HepG2 (cell line): ENCODE measurements around the gene ITGAE. TPM values are rescaled to one million over a fixed set of nuclear protein-coding genes. Genes with fewer than 3 reads are reported as not detected.

ENCODE experiments used
- DZIP1 ChIP-seq: sonication (generic); formaldehyde crosslinking; IDR thresholded peaks from 2 replicates; pipeline ENCODE4 v1.5.0; 2020; ENCODE audit warnings: mild to moderate bottlenecking, missing genetic modification reagents
- FLYWCH1 ChIP-seq: sonication (generic); formaldehyde crosslinking; IDR thresholded peaks from 2 replicates; pipeline ENCODE4 v1.8.1; 2023; ENCODE audit warnings: mild to moderate bottlenecking, missing genetic modification reagents
- FOSL2 ChIP-seq: sonication (generic); formaldehyde crosslinking; IDR thresholded peaks from 2 replicates; pipeline ENCODE4 v1.4.0; 2020; ENCODE audit warnings: missing genetic modification reagents
- FOXM1 ChIP-seq: sonication (generic); formaldehyde crosslinking; IDR thresholded peaks from 2 replicates; pipeline ENCODE4 v1.5.0; 2020; ENCODE audit warnings: missing genetic modification reagents
- HNRNPH1 ChIP-seq: fragments of 200-400 bp; formaldehyde crosslinking; optimal IDR thresholded peaks from 2 replicates; pipeline ENCODE3; 2017; ENCODE audit warnings: mild to moderate bottlenecking, low read depth, low read length
- NFRKB ChIP-seq: fragments of 450-650 bp; IDR thresholded peaks from 2 replicates; pipeline ENCODE4 v1.6.1; 2017
- PHF8 ChIP-seq: sonication (generic); formaldehyde crosslinking; IDR thresholded peaks from 2 replicates; pipeline ENCODE4 v1.5.0; 2020; ENCODE audit warnings: missing genetic modification reagents
- RXRA ChIP-seq: sonication (generic); formaldehyde crosslinking; IDR thresholded peaks from 2 replicates; pipeline ENCODE4 v1.5.1; 2020; ENCODE audit warnings: missing genetic modification reagents
- SCMH1 ChIP-seq: sonication (generic); formaldehyde crosslinking; IDR thresholded peaks from 2 replicates; pipeline ENCODE4 v1.9.0; 2021; ENCODE audit warnings: missing genetic modification reagents, mild to moderate bottlenecking, borderline replicate concordance
- SIN3A ChIP-seq: IDR thresholded peaks from 2 replicates; pipeline ENCODE4 v1.6.1; 2011; ENCODE audit warnings: low read depth, mild to moderate bottlenecking, control low read depth, low read length, borderline replicate concordance
- TBP ChIP-seq: sonication (generic); formaldehyde crosslinking; IDR thresholded peaks from 2 replicates; pipeline ENCODE4 v1.5.0; 2020; ENCODE audit warnings: missing genetic modification reagents
- ZKSCAN8 ChIP-seq: IDR thresholded peaks from 2 replicates; pipeline ENCODE4 v1.6.1; 2016; ENCODE audit warnings: borderline replicate concordance, missing genetic modification reagents, missing compliant biosample characterization
- ZNF232 ChIP-seq: sonication (generic); formaldehyde crosslinking; IDR thresholded peaks from 2 replicates; pipeline ENCODE4 v1.4.0; 2020; ENCODE audit warnings: missing genetic modification reagents, borderline replicate concordance
- ZNF3 ChIP-seq: IDR thresholded peaks from 2 replicates; pipeline ENCODE4 v1.7.0; 2017; ENCODE audit warnings: inconsistent platforms
- ZNF337 ChIP-seq: sonication (generic); formaldehyde crosslinking; IDR thresholded peaks from 2 replicates; pipeline ENCODE4 v1.5.1; 2020; ENCODE audit warnings: missing genetic modification reagents, low read depth, mild to moderate bottlenecking, borderline replicate concordance
- ZNF567 ChIP-seq: sonication (generic); formaldehyde crosslinking; IDR thresholded peaks from 2 replicates; pipeline ENCODE4 v1.8.1; 2023; ENCODE audit warnings: mild to moderate bottlenecking, missing genetic modification reagents, borderline replicate concordance
- ZNF768 ChIP-seq: sonication (generic); formaldehyde crosslinking; IDR thresholded peaks from 2 replicates; pipeline ENCODE4 v1.4.0; 2020; ENCODE audit warnings: missing genetic modification reagents
- ZSCAN22 ChIP-seq: sonication (generic); formaldehyde crosslinking; IDR thresholded peaks from 2 replicates; pipeline ENCODE4 v1.4.0; 2020; ENCODE audit warnings: mild to moderate bottlenecking, missing genetic modification reagents
- polyA plus RNA-seq, 8 experiments: library from polyadenylated mRNA; depleted of rRNA in 3 of 8; stranded (reverse) in 7 of 8; unstranded in 1 of 8; fragments of >200 nt; fragmentation: Illumina TruSeq in 4 of 8; extraction: Trizol in 4 of 8; gene quantifications; 2 replicates each; pipeline versions ENCODE4 v1.2.1 to v1.2.3, GENCODE V29; 2011 to 2016; ENCODE audit warnings: low read depth in 4 of 8, missing spikeins in 1 of 8, mixed read lengths in 1 of 8; ENCODE audit not compliant: insufficient read depth in 1 of 8
- total RNA-seq, 5 experiments: library from RNA; depleted of rRNA; stranded (reverse); fragments of >200 nt; fragmentation: Illumina TruSeq; extraction: Trizol; gene quantifications; 2 replicates each; pipeline ENCODE4 v1.2.3, GENCODE V29; 2016; ENCODE audit warnings: low read depth in 1 of 5
- TF ChIP-seq, protein P1 (sequence below): sonication (generic); formaldehyde crosslinking; IDR thresholded peaks from 2 replicates; pipeline ENCODE4 v1.8.0; 2022; ENCODE audit warnings: mild to moderate bottlenecking, missing genetic modification reagents, moderate library complexity
- TF ChIP-seq, protein P2 (sequence below): sonication (generic); formaldehyde crosslinking; IDR thresholded peaks from 2 replicates; pipeline ENCODE4 v1.4.0; 2020; ENCODE audit warnings: missing genetic modification reagents
- TF ChIP-seq, protein P3 (sequence below): sonication (generic); formaldehyde crosslinking; IDR thresholded peaks from 2 replicates; pipeline ENCODE4 v1.8.0; 2022; ENCODE audit warnings: mild to moderate bottlenecking, missing genetic modification reagents
- TF ChIP-seq, protein P4 (sequence below): conservative IDR thresholded peaks from 2 replicates; pipeline ENCODE4 v1.6.1; 2018; ENCODE audit warnings: missing genetic modification reagents

Gene ITGAE
- total and polyA plus RNA-seq, 2 of the 13 experiments (the other 11 are each of a cell fraction or from before 2014, with no cell fraction given): 42.3 to 49.0 TPM

DNA sequence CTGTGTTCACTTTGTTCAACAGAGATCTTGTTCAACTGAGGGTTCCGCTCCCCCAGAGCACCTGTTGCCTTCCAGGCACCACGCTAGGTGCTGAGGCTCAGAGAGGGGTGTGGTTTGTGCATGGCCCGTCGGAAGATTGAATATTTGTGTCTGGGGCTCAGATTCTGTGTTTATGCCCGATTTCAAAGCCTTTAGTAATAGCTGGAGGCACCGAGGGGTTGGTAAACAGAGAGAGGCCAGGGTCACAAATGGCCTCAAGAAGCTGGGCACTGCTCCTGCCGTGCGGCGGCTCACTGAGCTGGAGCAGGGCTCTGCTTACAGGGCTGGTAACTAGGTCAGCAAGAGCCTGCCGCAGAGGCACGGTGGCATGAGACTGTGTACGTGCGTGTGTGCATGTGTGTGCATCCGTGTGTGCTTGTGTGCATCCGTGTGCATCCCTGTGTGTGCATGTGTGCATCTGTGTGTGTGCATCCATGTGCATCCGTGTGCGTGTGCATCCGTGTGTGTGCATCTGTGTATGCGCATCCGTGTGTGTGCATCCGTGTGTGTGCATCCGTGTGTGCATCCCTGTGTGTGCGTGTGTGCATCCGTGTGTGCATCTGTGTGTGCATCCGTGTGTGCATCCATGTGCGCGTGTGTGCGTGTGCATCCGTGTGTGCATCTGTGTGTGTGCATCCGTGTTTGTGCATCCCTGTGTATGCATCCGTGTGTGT lies 5.4 kb downstream of the ITGAE start (continued):
- TF ChIP-seq NFRKB (no peak), ZNF337 (CRISPR knock-in tag) (no peak), RXRA (CRISPR knock-in tag) (peak; percentile 61; the same call in 1 of the 2 replicates), HNRNPH1 (no peak), ZKSCAN8 (CRISPR knock-in tag) (0 out of 2 replicates have a peak, but pooled peaks have one; percentile 54), FLYWCH1 (CRISPR knock-in tag) (no peak), ZSCAN22 (no peak), ZNF567 (no peak; the same call in 1 of the 2 replicates), SIN3A (no peak), ZNF232 (CRISPR knock-in tag) (no peak), DZIP1 (CRISPR knock-in tag) (no peak), FOXM1 (CRISPR knock-in tag) (no peak), PHF8 (CRISPR knock-in tag) (no peak), SCMH1 (no peak), ZNF768 (CRISPR knock-in tag) (no peak), FOSL2 (CRISPR knock-in tag) (peak; percentile 18; the same call in 1 of the 2 replicates), TBP (CRISPR knock-in tag) (no peak), ZNF3 (no peak)
- TF ChIP-seq, protein P1, sequence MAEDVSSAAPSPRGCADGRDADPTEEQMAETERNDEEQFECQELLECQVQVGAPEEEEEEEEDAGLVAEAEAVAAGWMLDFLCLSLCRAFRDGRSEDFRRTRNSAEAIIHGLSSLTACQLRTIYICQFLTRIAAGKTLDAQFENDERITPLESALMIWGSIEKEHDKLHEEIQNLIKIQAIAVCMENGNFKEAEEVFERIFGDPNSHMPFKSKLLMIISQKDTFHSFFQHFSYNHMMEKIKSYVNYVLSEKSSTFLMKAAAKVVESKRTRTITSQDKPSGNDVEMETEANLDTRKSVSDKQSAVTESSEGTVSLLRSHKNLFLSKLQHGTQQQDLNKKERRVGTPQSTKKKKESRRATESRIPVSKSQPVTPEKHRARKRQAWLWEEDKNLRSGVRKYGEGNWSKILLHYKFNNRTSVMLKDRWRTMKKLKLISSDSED (CRISPR knock-in tag): no peak
- TF ChIP-seq, protein P2, sequence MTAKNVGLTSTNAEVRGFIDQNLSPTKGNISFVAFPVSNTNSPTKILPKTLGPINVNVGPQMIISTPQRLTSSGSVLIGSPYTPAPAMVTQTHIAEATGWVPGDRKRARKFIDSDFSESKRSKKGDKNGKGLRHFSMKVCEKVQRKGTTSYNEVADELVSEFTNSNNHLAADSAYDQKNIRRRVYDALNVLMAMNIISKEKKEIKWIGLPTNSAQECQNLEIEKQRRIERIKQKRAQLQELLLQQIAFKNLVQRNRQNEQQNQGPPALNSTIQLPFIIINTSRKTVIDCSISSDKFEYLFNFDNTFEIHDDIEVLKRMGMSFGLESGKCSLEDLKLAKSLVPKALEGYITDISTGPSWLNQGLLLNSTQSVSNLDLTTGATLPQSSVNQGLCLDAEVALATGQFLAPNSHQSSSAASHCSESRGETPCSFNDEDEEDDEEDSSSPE (CRISPR knock-in tag): no peak
- TF ChIP-seq, protein P3, sequence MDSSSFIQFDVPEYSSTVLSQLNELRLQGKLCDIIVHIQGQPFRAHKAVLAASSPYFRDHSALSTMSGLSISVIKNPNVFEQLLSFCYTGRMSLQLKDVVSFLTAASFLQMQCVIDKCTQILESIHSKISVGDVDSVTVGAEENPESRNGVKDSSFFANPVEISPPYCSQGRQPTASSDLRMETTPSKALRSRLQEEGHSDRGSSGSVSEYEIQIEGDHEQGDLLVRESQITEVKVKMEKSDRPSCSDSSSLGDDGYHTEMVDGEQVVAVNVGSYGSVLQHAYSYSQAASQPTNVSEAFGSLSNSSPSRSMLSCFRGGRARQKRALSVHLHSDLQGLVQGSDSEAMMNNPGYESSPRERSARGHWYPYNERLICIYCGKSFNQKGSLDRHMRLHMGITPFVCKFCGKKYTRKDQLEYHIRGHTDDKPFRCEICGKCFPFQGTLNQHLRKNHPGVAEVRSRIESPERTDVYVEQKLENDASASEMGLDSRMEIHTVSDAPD (CRISPR knock-in tag): no peak
- TF ChIP-seq, protein P4, sequence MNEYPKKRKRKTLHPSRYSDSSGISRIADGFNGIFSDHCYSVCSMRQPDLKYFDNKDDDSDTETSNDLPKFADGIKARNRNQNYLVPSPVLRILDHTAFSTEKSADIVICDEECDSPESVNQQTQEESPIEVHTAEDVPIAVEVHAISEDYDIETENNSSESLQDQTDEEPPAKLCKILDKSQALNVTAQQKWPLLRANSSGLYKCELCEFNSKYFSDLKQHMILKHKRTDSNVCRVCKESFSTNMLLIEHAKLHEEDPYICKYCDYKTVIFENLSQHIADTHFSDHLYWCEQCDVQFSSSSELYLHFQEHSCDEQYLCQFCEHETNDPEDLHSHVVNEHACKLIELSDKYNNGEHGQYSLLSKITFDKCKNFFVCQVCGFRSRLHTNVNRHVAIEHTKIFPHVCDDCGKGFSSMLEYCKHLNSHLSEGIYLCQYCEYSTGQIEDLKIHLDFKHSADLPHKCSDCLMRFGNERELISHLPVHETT (CRISPR knock-in tag): no peak
